Fibroblast of villous mesenchyme (primary cell): Measurements from ENCODE around the gene ASIC3. TPM values are rescaled to one million over a fixed set of nuclear protein-coding genes. Genes with fewer than 3 reads are reported as not detected.
A peak's percentile ranks its signal among the peaks of the same experiment; 100 is the strongest.
"Not testable (repeated sequence)": the region's sequence is repeated elsewhere in the genome, so short reads cannot be mapped to it uniquely, and the experiment has no call there.

Experiments used
- DNase-seq: peaks from one replicate; pipeline ENCODE4 v3.0.0-alpha.2; 2010; ENCODE audit warnings: low read depth
- H3K4me3 ChIP-seq: 2 replicates; pipeline ENCODE4 v1.5.1; 2011; ENCODE audit warnings: low read depth, mild to moderate bottlenecking, low read length
- total RNA-seq: library from RNA; depleted of rRNA; stranded (reverse); fragments of >200 nt; gene quantifications from 2 replicates; pipeline ENCODE4 v1.2.3, GENCODE V29; 2012
- TF ChIP-seq, protein P1 (sequence below): IDR thresholded peaks from 2 replicates; pipeline ENCODE4 v1.5.1; 2012; ENCODE audit warnings: low read depth, mild to moderate bottlenecking, low read length; ENCODE audit not compliant: insufficient read depth

ASIC3 gene
- total RNA-seq, 1 donor: under 0.01 TPM

GRCh38 chr7:151035026-151035717 is 13.2 kb upstream of the ASIC3 start:
- DNase-seq: no peak
- TF ChIP-seq, protein P1, sequence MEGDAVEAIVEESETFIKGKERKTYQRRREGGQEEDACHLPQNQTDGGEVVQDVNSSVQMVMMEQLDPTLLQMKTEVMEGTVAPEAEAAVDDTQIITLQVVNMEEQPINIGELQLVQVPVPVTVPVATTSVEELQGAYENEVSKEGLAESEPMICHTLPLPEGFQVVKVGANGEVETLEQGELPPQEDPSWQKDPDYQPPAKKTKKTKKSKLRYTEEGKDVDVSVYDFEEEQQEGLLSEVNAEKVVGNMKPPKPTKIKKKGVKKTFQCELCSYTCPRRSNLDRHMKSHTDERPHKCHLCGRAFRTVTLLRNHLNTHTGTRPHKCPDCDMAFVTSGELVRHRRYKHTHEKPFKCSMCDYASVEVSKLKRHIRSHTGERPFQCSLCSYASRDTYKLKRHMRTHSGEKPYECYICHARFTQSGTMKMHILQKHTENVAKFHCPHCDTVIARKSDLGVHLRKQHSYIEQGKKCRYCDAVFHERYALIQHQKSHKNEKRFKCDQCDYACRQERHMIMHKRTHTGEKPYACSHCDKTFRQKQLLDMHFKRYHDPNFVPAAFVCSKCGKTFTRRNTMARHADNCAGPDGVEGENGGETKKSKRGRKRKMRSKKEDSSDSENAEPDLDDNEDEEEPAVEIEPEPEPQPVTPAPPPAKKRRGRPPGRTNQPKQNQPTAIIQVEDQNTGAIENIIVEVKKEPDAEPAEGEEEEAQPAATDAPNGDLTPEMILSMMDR: no peak
- no peak overlapping the region for H3K4me3 ChIP-seq

DNA sequence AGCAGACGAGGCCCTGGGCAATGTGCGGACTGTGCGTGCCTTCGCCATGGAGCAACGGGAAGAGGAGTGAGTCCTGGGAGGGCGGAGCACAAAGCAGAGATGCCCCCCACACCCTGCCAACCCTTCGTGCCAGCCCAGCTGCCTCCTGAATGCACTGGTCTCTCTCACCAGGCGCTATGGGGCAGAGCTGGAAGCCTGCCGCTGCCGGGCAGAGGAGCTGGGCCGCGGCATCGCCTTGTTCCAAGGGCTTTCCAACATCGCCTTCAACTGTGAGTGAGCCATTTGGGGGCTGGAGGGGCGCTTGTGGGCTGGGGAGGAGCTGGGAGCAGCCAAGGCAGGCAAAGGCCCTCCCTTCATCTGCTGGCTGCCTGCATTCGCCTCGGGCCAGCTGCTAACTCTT is 12.4 kb upstream of the ASIC3 start:
- DNase-seq: no peak
- no peak overlapping the region for H3K4me3 ChIP-seq
- TF ChIP-seq, protein P1: no peak

- H3K4me3 ChIP-seq: no peak overlapping the region
These were observed 9.1 kb upstream of the ASIC3 start for GRCh38 chr7:151038951-151039849.

GRCh38 chr7:151039850-151040548 is 8.3 kb upstream of the ASIC3 start:
- no peak overlapping the region for H3K4me3 ChIP-seq
- TF ChIP-seq, protein P1: no peak
- no peak for DNase-seq

More at GRCh38 chr7:151038951-151039849, 9.1 kb upstream of the ASIC3 start:
- TF ChIP-seq, protein P1: no peak
- peak; percentile 96 for DNase-seq

DNA sequence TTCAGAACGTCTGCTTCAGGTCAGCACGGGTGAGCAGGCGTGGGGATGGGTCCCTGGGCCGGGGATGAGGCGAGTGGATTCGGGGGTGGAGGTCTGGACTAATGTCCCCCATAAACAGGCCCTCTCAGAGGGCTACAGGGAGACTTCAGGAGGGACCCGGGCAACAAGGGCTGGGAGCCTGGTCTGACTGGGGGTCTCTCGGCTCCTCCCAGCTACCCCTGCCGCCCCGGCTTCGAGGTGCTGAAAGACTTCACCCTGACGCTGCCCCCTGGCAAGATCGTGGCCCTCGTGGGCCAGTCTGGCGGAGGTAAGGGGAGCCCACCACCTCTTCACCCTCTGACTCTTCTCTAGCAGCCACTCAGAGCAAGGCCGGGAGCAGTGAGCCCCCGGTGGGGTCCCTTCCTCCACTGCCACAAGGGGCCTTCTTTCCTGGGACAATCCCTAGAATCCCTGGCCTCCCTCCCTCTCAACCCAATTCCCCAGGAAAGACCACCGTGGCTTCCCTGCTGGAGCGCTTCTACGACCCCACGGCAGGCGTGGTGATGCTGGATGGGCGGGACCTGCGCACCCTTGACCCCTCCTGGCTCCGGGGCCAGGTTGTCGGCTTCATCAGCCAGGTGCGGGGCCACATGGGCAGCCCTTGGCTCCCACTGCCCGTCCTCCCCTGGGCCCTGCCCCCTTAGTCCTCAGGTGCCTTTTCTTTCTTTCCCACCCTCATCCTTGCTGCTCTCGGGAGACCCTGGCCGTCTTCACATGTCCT is 7.5 kb upstream of the ASIC3 start:
- DNase-seq: no peak
- TF ChIP-seq, protein P1: no peak
- no peak overlapping the region for H3K4me3 ChIP-seq

GRCh38 chr7:151043449-151043848 is 4.9 kb upstream of the ASIC3 start:
- not testable (repeated sequence) for DNase-seq, H3K4me3 ChIP-seq

GRCh38 chr7:151043959-151044358 is 4.4 kb upstream of the ASIC3 start:
- no peak for DNase-seq
- H3K4me3 ChIP-seq: no peak overlapping the region
- TF ChIP-seq, protein P1: no peak
